ENCODE data around the gene USP46. TPM values are rescaled to one million over a fixed set of nuclear protein-coding genes. Genes with fewer than 3 reads are reported as not detected.

Gene USP46, protein sequence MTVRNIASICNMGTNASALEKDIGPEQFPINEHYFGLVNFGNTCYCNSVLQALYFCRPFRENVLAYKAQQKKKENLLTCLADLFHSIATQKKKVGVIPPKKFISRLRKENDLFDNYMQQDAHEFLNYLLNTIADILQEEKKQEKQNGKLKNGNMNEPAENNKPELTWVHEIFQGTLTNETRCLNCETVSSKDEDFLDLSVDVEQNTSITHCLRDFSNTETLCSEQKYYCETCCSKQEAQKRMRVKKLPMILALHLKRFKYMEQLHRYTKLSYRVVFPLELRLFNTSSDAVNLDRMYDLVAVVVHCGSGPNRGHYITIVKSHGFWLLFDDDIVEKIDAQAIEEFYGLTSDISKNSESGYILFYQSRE
- 76.7 TPM for total RNA-seq

DNA sequence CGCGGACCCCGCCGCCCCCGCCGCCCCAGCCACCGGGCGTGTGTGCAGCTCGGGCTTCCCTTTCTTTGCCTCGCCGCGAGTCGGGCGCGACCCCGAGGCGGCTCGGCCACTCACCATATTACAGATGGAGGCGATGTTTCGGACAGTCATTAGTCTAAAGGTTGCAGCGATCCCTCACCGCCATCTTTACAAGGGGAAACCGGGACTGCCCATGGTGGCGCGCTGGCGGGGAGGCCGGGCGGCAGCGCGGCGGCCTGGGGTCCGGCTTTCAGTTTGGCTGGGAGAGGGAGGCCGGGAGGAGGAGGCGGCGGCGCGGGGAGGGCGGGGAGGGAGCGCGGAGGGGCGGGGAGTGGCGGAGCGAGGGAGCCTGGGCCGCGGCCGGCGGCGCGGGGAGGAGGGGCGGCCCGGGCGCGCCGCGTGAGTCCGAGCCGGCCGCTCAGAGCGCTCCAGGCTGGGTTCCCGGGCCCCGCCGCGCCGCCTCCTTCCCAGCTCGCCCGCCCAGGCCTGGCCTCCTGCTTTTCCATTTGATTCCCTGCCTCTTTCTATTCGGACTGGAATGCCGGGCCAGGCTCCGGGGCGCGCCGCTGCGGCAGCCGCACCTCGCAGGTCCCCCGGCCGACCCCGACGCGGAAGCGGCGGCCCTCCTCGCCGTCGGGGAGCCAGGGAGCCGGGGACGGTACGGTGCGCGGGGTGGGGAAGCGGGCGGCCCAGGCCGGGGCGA is at the start of gene USP46:
Gene USP46, minus strand, starts transcription at position 301 of the 721 bp plus-strand sequence. Its CDS starts 151 bp downstream, at position 150.

Other genes starting within 250 kb of the USP46 start
- 0.94 TPM for gene ERVMER34-1, start 92.1 kb upstream of the USP46 start, total RNA-seq
- 20.3 TPM for gene RASL11B, start 203.0 kb upstream of the USP46 start, total RNA-seq

Data from parietal lobe (tissue), 1 donor.